ENCODE data around the gene TTC7B.

Gene TTC7B

GRCh38 chr14:90805662-90806540, 10.3 kb downstream of the TTC7B start:
- DNase-seq (ENCODE audit: low read depth in 2 of 2) = no peak

- no peak for DNase-seq (ENCODE audit: low read depth in 2 of 2)
These were observed 11.2 kb downstream of the TTC7B start for GRCh38 chr14:90805084-90805391.

- no peak for DNase-seq (ENCODE audit: low read depth in 2 of 2)
These were observed 11.7 kb downstream of the TTC7B start for GRCh38 chr14:90804292-90805083.

GRCh38 chr14:90803249-90803648, 13.0 kb downstream of the TTC7B start:
- no peak for DNase-seq (ENCODE audit: low read depth in 2 of 2)

GRCh38 chr14:90799420-90799819, 16.8 kb downstream of the TTC7B start:
- DNase-seq (ENCODE audit: low read depth in 2 of 2) = no peak

GRCh38 chr14:90797919-90798318, 18.3 kb downstream of the TTC7B start:
- no peak for DNase-seq (ENCODE audit: low read depth in 2 of 2)

- DNase-seq (ENCODE audit: low read depth in 2 of 2) = no peak
These were observed 18.8 kb downstream of the TTC7B start for GRCh38 chr14:90797451-90797850.

GRCh38 chr14:90796329-90796728, 19.9 kb downstream of the TTC7B start:
- no peak for DNase-seq (ENCODE audit: low read depth in 2 of 2)

GRCh38 chr14:90795744-90796143, 20.5 kb downstream of the TTC7B start:
- DNase-seq (ENCODE audit: low read depth in 2 of 2) = no peak

- no peak for DNase-seq (ENCODE audit: low read depth in 2 of 2)
These were observed 24.7 kb downstream of the TTC7B start for GRCh38 chr14:90791486-90791885.

GRCh38 chr14:90788031-90788430, 28.2 kb downstream of the TTC7B start:
- DNase-seq (ENCODE audit: low read depth in 2 of 2) = no peak

- no peak for DNase-seq (ENCODE audit: low read depth in 2 of 2)
These were observed 30.3 kb downstream of the TTC7B start for GRCh38 chr14:90785876-90786450.

- DNase-seq (ENCODE audit: low read depth in 2 of 2) = no peak
These were observed 30.8 kb downstream of the TTC7B start for GRCh38 chr14:90785471-90785870.

- DNase-seq (ENCODE audit: low read depth in 2 of 2) = no peak
These were observed 31.5 kb downstream of the TTC7B start for GRCh38 chr14:90784621-90785270.

GRCh38 chr14:90783344-90783743, 32.9 kb downstream of the TTC7B start:
- no peak for DNase-seq (ENCODE audit: low read depth in 2 of 2)

GRCh38 chr14:90782892-90783291, 33.3 kb downstream of the TTC7B start:
- no peak for DNase-seq (ENCODE audit: low read depth in 2 of 2)

GRCh38 chr14:90781876-90782275, 34.4 kb downstream of the TTC7B start:
- DNase-seq (ENCODE audit: low read depth in 2 of 2) = no peak

GRCh38 chr14:90781344-90781761, 34.9 kb downstream of the TTC7B start:
- DNase-seq (ENCODE audit: low read depth in 2 of 2) = no peak

- no peak for DNase-seq (ENCODE audit: low read depth in 2 of 2)
These were observed 35.7 kb downstream of the TTC7B start for GRCh38 chr14:90780519-90780918.

GRCh38 chr14:90778571-90779255, 37.5 kb downstream of the TTC7B start:
- no peak for DNase-seq (ENCODE audit: low read depth in 2 of 2)

- no peak for DNase-seq (ENCODE audit: low read depth in 2 of 2)
These were observed 38.3 kb downstream of the TTC7B start for GRCh38 chr14:90777830-90778485.

Data from stimulated activated CD4-positive, alpha-beta T cell treated with anti-CD3 and anti-CD28 coated beads, Interleukin-4, amount 100 ng/mL, for 48 hours (primary cell).